HL-60 (cell line): ENCODE results near the gene SLC16A9.

ENCODE experiments used
- TF ChIP-seq, protein P1 (sequence below): IDR thresholded peaks from 2 replicates; pipeline ENCODE4 v1.6.1; 2012; ENCODE audit warnings: low read depth; ENCODE audit not compliant: insufficient replicate concordance
- TF ChIP-seq, protein P2 (sequence below): IDR thresholded peaks from one replicate; pipeline ENCODE4 v1.5.1; 2011; ENCODE audit warnings: low read length, control low read depth, inconsistent platforms; ENCODE audit not compliant: insufficient read depth

DNA sequence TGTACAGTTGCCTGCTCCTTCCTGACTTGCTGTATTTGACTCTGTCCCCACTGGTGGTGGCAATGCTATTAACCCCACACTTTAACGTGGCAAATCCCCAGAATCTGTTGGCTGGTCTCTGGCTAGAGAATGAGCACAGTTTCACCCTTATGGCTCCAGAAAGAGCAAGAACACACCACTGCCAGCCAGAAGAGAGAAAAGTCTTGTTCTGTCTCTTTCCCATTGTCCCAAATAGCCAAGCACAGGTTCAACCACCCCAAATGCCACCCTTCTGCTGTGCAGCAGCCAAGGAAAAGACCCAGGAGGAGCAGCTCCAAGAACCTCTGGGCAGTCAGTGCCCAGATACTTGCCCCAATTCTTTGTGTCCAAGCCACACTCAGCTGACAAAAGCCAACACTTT lies 11.3 kb downstream of the SLC16A9 start:
- TF ChIP-seq, protein P1, sequence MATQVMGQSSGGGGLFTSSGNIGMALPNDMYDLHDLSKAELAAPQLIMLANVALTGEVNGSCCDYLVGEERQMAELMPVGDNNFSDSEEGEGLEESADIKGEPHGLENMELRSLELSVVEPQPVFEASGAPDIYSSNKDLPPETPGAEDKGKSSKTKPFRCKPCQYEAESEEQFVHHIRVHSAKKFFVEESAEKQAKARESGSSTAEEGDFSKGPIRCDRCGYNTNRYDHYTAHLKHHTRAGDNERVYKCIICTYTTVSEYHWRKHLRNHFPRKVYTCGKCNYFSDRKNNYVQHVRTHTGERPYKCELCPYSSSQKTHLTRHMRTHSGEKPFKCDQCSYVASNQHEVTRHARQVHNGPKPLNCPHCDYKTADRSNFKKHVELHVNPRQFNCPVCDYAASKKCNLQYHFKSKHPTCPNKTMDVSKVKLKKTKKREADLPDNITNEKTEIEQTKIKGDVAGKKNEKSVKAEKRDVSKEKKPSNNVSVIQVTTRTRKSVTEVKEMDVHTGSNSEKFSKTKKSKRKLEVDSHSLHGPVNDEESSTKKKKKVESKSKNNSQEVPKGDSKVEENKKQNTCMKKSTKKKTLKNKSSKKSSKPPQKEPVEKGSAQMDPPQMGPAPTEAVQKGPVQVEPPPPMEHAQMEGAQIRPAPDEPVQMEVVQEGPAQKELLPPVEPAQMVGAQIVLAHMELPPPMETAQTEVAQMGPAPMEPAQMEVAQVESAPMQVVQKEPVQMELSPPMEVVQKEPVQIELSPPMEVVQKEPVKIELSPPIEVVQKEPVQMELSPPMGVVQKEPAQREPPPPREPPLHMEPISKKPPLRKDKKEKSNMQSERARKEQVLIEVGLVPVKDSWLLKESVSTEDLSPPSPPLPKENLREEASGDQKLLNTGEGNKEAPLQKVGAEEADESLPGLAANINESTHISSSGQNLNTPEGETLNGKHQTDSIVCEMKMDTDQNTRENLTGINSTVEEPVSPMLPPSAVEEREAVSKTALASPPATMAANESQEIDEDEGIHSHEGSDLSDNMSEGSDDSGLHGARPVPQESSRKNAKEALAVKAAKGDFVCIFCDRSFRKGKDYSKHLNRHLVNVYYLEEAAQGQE, result no peak
- TF ChIP-seq, protein P2, sequence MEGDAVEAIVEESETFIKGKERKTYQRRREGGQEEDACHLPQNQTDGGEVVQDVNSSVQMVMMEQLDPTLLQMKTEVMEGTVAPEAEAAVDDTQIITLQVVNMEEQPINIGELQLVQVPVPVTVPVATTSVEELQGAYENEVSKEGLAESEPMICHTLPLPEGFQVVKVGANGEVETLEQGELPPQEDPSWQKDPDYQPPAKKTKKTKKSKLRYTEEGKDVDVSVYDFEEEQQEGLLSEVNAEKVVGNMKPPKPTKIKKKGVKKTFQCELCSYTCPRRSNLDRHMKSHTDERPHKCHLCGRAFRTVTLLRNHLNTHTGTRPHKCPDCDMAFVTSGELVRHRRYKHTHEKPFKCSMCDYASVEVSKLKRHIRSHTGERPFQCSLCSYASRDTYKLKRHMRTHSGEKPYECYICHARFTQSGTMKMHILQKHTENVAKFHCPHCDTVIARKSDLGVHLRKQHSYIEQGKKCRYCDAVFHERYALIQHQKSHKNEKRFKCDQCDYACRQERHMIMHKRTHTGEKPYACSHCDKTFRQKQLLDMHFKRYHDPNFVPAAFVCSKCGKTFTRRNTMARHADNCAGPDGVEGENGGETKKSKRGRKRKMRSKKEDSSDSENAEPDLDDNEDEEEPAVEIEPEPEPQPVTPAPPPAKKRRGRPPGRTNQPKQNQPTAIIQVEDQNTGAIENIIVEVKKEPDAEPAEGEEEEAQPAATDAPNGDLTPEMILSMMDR, result no peak
